Measurements from ENCODE around the gene SHB. TPM values are rescaled to one million over a fixed set of nuclear protein-coding genes. Genes with fewer than 3 reads are reported as not detected.
A peak's percentile ranks its signal among the peaks of the same experiment; 100 is the strongest.

Gene SHB
- total RNA-seq, 2 donors from 2014 or later = 28.1 to 38.1 TPM

GRCh38 chr9:37986001-37986400 is 83.0 kb downstream of the SHB start:
- Mint-ChIP-seq H3K27me3 (ENCODE audit: insufficient read depth) (no peaks in the 10 kb centered on the region), H3K27ac (peak overlapping the region; percentile 23), H3K4me1 (peaks cover 4% of the 10 kb centered on the region), H3K4me3 (no peak overlapping the region), H3K9me3 (no peaks in the 10 kb centered on the region), H3K36me3 (ENCODE audit: low read depth) (peaks cover 37% of the 10 kb centered on the region)
- DNase-seq = no peak
- Histone ChIP-seq H3K9ac (ENCODE audit: extremely low read depth, low read length, poor library complexity, severe bottlenecking) (no peak overlapping the region), H3K9me3 (ENCODE audit: control insufficient read depth, low read length) (no peaks in the 10 kb centered on the region), H3K36me3 (ENCODE audit: control insufficient read depth, insufficient read depth, low read length) (peaks cover 61% of the 10 kb centered on the region), H3K4me3 (ENCODE audit: low read length) (no peak overlapping the region), H3K27me3 (ENCODE audit: control insufficient read depth, insufficient read depth, low read length, poor library complexity, severe bottlenecking) (no peaks in the 10 kb centered on the region), H3K27ac (ENCODE audit: low read depth, low read length) (no peak overlapping the region), H3K4me1 (ENCODE audit: control insufficient read depth, insufficient read depth, low read length) (no peaks in the 10 kb centered on the region)
- 88 to 95% methylated on average over 3 to 4 of the region's 4 CpGs for WGBS, 2 experiments (ENCODE audit: insufficient coverage in 1 of 2, insufficient read length in 1 of 2)
- no peak for TF ChIP-seq CTCF (conservative IDR thresholded peaks at IDR 0.05)

- H3K9me3 ChIP-seq (ENCODE audit: control insufficient read depth, low read length) = no peaks in the 10 kb centered on the region
- H3K4me1 Mint-ChIP-seq = peaks cover 4% of the 10 kb centered on the region
- no peak overlapping the region for H3K4me3 ChIP-seq (ENCODE audit: low read length)
- no peaks in the 10 kb centered on the region for H3K4me1 ChIP-seq (ENCODE audit: control insufficient read depth, insufficient read depth, low read length)
- peaks cover 39% of the 10 kb centered on the region for H3K36me3 Mint-ChIP-seq (ENCODE audit: low read depth)
- WGBS, 2 experiments (ENCODE audit: insufficient coverage in 1 of 2, insufficient read length in 1 of 2) = 92 to 93% methylated on average over 18 to 26 of the region's 26 CpGs
- peak overlapping the region; percentile 62 for H3K27ac Mint-ChIP-seq
- H3K9ac ChIP-seq (ENCODE audit: extremely low read depth, low read length, poor library complexity, severe bottlenecking) = no peak overlapping the region
- TF ChIP-seq CTCF (conservative IDR thresholded peaks at IDR 0.05) = no peak
- no peaks in the 10 kb centered on the region for H3K9me3 Mint-ChIP-seq
- H3K27ac ChIP-seq (ENCODE audit: low read depth, low read length) = peak overlapping the region; percentile 32
- peaks cover 60% of the 10 kb centered on the region for H3K36me3 ChIP-seq (ENCODE audit: control insufficient read depth, insufficient read depth, low read length)
- no peaks in the 10 kb centered on the region for H3K27me3 ChIP-seq (ENCODE audit: control insufficient read depth, insufficient read depth, low read length, poor library complexity, severe bottlenecking)
- no peak overlapping the region for H3K4me3 Mint-ChIP-seq
- no peak for DNase-seq
- H3K27me3 Mint-ChIP-seq (ENCODE audit: insufficient read depth) = no peaks in the 10 kb centered on the region
Observed at GRCh38 chr9:37984672-37985611, 84.1 kb downstream of the SHB start.

GRCh38 chr9:37984278-37984671 is 84.8 kb downstream of the SHB start:
- Mint-ChIP-seq H3K36me3 (ENCODE audit: low read depth) (peaks cover 41% of the 10 kb centered on the region), H3K27me3 (ENCODE audit: insufficient read depth) (no peaks in the 10 kb centered on the region), H3K4me3 (no peak overlapping the region), H3K9me3 (no peaks in the 10 kb centered on the region), H3K4me1 (peaks cover 4% of the 10 kb centered on the region), H3K27ac (no peak overlapping the region)
- H3K4me1 ChIP-seq (ENCODE audit: control insufficient read depth, insufficient read depth, low read length) = no peaks in the 10 kb centered on the region
- DNase-seq = no peak
- H3K27ac ChIP-seq (ENCODE audit: low read depth, low read length) = no peak overlapping the region
- WGBS, 2 experiments (ENCODE audit: insufficient coverage in 1 of 2, insufficient read length in 1 of 2) = 95 to 100% methylated on average over 3 to 5 of the region's 5 CpGs
- peaks cover 54% of the 10 kb centered on the region for H3K36me3 ChIP-seq (ENCODE audit: control insufficient read depth, insufficient read depth, low read length)
- no peaks in the 10 kb centered on the region for H3K27me3 ChIP-seq (ENCODE audit: control insufficient read depth, insufficient read depth, low read length, poor library complexity, severe bottlenecking)
- TF ChIP-seq CTCF (conservative IDR thresholded peaks at IDR 0.05) = no peak
- H3K9me3 ChIP-seq (ENCODE audit: control insufficient read depth, low read length) = no peaks in the 10 kb centered on the region
- H3K9ac ChIP-seq (ENCODE audit: extremely low read depth, low read length, poor library complexity, severe bottlenecking) = no peak overlapping the region
- H3K4me3 ChIP-seq (ENCODE audit: low read length) = no peak overlapping the region

Data from endodermal cell (in vitro differentiated cells).